NCI-H748 treated with DMSO at 0.1 percent for 48 hours (cell line): ENCODE data around the gene HDAC9.

ENCODE experiments used
- DNase-seq: peaks from one replicate; lab custom pipeline; 2025; lab: John Stamatoyannopoulos, UW

Gene HDAC9

DNA sequence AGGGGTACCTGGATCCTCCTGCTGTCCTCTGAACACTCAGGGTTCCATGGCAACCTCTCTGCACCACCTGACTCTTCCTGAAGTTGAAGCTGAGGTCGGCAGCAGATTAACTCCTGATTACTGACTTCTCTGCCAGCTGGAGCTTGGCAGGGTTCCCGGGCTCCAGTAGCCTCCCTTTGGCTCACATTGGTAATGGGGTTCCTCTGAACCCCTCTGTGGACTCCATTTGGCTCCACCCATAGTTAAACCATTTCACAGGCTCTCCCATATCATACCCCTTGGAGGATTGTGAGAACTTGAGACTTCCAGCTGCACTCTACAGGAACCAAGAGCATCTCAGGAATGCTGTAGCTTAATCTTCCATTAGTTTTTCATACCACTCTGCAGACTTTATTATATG lies 292.5 kb downstream of the HDAC9 start:
- DNase-seq, result no peak

DNA sequence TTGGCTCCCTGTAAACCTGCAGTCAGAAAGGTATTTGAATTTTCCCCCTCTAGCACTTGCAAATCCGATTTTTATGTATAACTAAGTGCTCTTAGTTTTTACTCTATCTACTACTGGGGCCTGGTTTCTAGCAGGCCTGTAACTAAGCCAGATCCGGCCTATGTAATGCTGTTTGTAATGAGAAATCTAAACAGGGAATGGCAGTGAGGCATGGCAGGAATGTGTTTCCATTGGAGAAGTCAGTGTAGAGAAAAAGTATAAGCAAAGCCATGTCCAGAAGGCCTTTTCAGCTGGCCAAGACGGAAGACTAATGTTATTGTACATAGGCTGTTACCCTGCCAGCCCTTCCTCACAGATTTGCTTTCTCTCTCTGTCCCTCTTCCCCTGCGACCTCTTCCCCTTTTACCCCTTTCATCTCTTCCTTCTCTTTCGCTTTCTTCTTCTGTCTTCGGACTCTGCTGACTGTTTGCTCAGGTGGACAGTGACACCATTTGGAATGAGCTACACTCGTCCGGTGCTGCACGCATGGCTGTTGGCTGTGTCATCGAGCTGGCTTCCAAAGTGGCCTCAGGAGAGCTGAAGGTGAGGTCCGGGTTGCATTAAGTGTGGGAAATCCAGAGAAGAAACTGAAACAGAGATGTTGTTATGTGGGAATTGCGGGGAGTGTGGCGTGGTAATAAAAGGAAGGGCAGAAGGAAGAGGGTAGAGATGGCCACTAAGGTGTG lies 297.5 kb downstream of the HDAC9 start:
- DNase-seq, result no peak

DNA sequence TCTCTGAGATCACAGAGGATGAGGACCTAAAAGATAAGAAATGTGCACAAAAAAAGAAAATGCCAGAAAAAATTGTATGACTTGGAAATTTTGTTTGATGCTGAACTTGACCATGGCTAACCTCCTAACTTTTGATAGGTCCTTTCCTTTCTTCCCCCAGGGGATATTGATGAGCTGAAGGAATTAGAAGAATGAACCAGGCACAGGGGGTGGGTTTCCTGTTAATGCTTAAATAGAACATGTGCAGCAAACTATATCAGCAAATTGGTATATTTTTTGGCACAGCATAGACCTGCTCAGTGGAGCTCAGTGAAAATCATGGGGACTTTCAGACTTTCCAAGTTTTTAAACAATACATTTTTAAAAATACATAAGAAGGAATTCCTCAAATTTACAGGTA lies 300.7 kb downstream of the HDAC9 start:
- DNase-seq, result no peak

DNA sequence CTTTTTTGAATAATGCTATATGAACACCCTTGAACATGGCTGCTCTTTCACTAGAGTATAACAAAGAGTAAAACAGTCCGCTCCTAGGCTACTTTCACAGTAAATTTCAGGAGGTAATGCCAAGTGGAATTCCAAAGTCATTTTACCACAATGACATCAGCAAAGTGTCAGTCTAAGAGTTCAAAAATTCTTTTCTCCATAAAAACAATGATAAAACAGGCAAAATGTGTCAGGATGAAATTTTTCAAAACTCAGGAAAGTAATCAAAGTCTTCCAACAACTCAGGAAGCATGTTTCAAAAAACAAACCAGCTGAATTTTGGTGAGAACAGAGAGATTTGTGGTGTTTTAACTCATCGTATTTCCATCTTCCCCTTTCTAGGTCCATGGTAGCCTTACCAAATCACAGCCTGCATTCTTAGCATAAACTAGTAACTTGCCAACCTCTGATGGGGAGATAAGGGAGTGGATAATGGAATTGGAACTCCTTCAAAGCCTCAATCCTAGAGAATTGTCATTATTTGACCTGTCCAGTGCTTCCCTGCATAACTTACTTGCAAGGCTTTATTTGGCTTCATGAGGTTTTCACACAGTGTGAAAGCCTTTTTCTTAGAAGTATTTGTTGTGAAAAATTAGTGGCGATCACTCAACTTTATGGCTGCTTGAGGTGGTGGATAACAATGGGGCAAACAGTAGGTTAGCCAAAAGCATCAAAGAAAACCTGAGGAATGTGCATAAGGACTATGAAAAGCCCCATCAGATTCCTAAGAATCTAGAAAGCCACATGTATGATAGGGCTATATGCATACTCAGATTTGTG lies 302.7 kb downstream of the HDAC9 start:
- no peak for DNase-seq

DNA sequence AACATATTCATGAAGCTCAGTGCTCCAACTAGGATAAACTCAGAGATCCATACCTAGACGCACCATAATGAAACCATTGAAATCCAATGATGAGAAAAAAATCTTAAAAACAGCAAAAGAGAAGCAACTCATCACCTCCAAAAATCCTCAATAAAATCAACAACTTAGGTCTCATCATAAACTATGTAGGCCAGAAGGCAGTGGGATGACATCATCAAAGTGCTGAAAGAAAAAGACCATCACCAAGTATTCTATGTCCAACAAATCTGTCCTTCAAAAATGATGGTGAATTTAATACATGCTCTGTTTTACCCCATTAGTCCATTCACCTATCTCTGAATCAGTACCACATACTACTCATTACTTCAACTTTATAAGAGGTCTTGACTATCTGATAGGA lies 304.4 kb downstream of the HDAC9 start:
- no peak for DNase-seq

DNA sequence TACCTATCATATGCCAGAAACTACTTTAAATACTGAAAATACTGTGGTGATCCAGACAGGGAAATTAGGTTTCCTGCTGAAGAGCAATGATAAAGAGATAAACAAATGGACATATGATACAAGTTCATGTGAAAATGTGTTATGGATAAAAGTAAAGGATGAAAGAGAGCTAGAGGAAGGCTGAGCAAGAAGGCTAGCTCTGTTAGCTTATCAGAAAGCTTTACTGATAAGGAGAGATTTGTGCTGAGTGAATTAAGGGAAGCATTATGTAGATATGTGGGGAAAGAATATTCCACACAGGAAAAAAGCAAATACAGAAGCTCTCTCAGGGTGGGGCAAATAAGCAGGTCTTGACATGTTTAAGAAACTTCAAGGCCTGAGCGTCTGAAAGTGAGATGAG lies 308.4 kb downstream of the HDAC9 start:
- DNase-seq, result no peak

DNA sequence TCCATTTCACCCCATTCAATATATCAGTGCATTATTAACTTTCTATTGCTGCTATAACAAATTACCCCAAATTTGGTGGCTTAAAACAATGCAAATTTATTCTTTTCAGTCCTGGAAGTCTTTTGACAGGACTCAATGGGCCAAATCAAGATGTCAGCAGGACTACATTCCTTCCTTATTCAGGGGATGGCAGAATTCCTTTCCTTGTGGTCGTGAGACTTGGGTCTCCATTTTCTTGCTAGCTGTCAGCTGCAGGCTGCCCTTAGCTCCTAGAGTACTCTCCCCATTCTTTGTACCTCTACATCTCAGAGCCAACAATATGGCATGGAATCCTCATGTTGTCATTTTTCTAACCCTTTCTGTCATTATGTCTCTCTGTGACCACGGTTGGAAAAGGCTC lies 310.6 kb downstream of the HDAC9 start:
- no peak for DNase-seq

DNA sequence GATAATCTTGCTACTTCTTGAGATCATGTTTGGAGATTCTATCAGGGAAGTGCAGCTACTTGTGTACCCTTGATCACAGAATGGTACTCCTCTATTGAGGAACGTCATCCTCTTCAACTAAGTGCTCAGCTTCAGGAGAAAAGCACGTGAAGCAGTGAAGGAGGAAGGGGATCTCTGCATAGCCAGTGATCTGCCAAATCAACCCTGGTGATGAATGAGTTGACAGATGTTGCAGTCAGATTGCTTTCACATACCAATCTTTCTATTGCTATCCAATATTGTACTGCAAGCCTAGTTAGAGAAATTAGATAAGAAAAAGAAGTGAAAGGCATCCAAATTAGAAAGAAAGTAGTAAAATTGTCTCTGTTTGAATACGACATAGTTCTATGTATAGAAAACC lies 312.5 kb downstream of the HDAC9 start:
- no peak for DNase-seq

DNA sequence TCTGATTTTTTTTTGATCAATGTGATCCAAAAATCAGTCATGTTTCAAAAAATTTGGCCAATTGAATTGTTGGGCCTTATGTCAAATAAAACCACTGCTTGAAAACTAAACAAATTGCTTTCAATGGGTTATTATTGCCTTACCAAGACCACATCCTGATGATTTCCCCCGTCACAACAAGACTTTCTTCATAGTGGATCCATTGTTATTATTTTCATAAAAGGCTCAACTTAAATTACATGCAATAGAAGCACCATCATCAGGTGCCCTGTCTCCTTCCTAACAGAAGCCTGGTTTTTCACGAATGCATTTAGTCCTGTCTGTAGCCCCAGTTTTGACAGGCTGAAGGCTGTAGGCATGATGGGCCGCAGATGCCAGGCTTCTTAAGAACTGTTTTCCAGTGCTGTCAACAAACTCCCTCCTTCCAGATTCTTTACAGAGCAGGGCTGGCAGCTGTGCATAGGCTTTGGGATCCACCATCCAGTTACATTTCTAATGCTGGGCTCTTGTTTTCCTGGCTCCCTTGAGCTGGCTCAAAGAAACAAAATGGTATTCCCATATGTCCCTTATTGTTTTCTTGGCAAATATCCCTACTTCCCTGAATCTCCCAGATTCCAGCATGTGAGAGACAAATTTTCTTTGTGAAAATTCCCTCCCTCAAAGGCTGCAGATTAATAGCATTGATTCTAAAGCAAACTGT lies 319.9 kb downstream of the HDAC9 start:
- DNase-seq, result no peak

DNA sequence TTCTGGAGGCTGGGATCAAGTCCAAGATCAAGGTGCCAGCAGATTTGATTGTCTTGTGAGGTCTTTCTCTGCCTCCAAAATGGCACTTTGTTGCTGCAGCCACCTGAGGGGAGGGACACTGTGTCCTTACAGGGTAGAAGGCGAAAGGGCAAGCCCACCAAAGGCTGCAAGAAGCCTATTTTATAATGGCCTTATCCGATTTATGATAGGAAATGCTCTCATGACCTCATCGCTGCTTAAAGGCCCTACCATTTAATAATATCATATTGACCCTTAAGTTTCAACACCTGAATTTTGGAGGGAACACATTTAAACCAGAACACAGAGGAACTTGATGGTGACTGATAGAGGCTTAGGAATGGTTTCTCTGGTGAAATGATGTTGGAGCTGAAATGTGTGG lies 325.4 kb downstream of the HDAC9 start:
- DNase-seq, result no peak

DNA sequence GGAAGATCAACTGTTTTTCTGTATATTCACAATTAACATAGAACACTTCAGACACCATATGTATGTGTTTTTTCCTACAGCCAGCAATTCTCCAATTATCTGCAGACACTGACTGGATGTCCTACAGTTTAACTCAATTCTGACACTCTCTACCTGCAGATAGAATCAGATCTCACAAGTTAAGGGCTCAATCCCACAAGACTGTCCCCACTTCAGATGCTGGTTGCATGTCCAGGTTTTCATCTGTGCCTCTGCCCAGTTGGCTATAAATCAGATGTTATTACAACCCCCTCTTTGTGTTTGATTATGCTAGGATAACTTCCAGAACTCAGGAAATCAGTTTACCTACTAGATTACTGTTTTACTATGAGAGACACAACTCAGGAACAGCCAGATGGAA lies 326.0 kb downstream of the HDAC9 start:
- no peak for DNase-seq

DNA sequence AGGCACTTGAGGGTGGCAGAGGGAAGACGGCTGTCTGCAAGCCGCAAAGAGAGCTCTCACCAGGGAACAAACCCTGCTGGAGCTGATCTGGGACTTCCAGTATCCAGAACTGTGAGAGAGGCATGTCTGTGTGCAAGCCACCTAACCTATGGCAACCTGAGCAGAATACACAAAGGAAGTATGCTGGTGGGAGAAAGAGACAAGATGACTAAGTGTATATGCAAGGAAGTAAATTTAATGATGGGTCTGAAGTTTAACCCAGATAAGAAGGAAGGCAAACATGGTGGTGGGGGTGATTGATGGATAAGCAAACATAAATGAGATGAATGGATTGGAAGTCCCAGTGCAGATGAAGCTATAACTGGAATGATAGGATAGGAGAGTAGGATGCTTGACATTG lies 328.6 kb downstream of the HDAC9 start:
- no peak for DNase-seq

DNA sequence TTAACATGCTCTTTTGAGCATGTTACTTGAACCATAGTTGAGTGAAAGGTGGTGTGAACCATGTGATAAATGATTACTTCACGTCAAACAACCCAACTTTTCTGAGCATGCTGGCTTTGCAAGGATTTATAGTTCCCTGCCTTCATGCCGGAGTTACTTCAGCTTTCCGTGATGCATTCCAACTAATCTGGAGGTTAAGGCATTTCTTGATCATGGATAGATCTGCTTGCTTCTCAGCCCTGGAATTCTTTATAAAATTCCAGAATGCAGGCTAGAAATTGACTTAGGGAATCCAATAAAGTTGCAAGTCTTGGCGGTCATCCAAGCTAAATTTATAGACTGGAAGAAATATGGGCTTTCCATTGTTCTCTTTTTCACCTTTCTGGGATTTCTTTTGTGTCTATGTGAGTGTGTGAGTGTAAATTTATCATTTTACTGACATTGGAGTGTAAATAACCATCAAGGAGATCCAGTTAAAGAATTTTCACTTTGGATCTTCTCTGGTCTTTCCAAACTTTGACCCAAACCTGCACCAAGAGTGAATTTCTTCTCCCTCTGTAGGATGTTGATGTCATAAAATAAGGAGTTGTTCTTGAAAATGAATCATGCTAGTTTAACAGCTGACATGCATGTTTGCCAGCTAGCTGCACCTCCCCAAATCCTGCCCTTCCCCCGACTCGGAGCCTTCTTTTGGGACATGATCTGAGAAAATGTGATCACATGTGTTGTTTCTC lies 332.9 kb downstream of the HDAC9 start:
- no peak for DNase-seq

DNA sequence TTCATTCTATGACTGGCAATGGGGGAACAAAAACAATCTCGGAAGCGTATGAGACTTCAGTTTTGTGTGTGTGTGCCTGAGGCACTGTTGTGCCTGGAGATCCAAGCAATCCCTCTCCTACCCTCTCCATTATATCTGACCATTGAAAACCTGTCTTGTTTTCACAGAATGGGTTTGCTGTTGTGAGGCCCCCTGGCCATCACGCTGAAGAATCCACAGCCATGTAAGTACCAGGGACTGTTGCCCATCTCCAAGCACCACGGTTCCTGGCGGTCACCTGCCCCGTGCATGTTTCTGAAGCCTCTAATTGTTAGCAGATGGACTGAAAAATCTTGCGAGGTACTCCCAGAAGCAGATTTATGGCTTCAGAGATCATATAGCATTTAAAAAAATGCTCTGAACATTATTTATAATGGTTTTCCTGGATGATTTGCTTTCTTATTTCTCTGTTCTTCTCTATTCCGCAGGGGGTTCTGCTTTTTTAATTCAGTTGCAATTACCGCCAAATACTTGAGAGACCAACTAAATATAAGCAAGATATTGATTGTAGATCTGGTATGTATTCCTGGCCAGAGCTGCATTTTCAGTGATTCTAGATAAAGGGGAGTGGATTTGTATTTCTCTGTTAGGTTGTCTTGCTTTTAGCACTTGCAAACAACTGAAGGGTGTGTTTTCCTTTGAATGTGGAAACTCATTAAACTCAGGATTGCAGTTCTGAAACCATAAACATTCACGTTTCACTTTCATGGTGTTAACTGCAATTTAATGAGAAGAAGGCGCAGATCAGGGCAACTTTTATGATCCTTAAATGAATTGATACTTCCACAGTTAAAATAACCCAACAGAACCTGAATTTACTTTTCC lies 333.7 kb downstream of the HDAC9 start:
- DNase-seq, result no peak

DNA sequence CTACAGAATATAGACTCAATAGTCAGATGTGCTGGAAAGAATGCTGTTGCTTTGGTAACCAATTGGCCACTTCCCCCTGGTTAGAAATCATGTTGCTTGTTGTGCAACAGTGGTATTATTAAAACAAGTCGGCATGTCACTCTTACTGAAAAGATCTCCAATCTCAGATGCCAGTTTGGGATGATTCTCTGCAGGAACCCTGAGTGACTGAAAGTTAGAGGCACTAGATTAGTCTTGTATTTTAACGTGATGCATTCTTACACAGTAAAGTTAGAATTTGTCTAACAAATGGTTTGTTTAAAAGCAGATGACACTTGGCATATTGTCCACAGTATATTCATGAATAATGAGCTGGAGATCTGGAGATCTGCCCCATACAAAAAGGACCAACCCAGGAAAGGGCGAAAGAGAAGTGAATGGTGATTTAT lies 334.3 kb downstream of the HDAC9 start:
- DNase-seq, result no peak

DNA sequence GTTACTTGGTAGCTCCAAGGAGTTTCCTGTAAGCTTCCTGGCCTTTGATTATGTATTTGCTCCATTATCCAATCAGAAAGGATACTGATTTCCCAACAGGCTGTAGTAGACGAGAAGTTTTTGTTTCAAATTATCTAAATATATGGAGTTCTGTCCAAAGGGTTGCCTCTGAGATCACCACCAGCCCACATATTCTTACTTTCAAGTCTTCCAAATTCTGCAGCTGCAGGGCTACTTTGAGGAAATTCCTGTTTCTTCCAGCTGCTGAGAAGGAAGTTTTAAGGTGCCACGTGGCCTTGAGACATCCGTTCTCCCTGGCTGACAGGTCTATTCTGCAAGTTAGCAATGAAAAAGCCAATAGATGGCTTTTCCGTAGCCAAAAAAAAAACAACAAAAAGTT lies 335.9 kb downstream of the HDAC9 start:
- DNase-seq, result no peak

DNA sequence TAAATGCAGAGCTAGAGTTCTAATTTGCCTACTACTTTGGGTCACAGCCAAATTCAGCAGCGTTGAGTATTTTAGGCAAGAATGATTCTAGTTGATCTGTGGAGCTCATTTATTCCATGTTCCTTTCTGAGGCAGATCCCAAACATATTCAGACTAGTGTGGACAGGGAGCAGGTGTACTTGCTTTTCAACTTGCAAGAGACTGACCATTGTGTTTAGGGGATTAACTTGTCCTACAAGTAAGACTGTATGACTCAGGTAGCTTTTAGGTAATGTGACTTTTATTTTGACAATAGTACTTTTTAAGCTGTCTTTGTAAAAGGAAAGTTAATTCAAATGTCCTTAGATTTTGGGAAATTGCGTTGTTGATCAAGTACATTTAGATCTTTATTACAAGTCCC lies 336.4 kb downstream of the HDAC9 start:
- no peak for DNase-seq

DNA sequence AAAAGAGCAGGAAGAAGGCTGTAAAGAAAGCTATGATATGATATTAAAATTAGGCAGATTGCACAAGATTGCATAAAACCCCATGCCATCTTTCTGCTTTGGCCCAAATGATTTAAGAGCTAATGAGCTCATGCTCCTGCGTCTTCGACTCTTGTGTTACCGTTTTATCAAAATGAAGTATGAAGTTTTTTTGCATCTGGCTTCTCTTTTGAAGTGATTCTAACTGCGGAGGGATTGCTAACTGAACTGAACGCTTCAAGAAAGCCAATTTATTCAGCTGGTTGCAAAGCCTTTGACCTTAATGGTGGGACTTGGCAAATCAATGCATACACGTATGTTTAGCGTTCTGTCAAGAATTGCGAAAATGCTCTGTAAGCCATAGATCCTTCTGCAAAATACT lies 339.0 kb downstream of the HDAC9 start:
- DNase-seq, result no peak

DNA sequence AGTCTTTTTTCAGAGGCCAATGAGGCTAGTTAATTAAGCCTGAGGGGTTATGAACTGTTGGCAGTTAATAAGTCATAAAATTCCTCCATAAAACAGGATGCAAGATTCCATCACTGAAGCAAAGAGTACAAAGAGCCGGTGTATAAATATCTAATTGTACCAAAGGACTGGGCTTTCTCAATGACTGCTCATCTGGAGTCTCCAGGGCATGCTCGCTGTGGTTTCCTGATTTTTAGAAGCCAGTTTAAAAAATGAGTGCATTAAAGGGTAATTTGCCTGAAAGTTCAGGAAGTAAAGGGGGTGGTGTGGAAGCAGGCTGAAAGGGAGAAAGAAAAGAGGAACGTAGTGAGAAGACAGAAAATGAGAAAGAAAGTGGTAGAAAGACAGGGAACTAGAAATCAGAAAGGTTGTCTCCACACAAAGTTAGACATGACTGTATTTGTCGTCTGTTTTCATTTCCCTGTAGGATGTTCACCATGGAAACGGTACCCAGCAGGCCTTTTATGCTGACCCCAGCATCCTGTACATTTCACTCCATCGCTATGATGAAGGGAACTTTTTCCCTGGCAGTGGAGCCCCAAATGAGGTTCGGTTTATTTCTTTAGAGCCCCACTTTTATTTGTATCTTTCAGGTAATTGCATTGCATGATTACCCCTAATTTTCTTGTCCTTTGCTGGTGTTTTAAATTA lies 339.6 kb downstream of the HDAC9 start:
- DNase-seq, result no peak

DNA sequence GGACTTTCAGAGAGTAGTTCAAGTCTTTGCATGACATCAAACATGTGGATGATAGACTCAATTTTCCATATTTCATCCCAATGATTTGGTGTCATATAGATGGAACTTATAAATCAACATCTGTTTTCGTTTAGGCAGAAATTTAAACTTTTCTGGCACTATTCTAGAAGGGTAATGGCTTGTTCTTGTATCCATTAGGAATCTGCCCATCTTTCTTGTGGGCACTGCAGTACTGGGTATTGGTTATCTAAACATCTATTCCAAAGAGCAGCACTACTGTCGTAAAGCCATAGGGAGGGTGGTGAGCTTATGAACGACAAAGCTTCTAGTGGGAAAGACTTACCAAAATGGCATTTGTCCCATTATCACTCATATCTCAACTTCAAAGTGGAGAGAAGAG lies 348.4 kb downstream of the HDAC9 start:
- no peak for DNase-seq

DNA sequence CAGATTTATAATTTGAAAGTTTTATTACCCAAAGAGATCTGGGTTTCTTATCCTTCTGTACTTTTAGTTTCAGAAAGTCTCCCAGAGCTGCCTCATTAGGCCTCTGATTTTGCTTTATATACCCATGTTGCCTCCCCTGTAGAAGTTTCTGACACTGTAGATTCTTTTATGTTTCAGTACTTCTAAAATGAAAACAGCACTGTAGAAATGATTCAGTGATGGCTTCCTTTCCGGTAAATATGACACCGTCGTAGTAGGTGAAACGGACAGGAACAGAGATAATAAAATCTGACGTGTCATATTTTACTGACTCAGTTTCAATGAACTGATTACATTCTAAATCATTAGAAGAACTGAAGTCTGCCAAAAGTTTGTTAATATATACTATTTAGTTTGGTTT lies 349.2 kb downstream of the HDAC9 start:
- no peak for DNase-seq
